ENCODE results near the gene CFAP298.

Gene CFAP298

DNA sequence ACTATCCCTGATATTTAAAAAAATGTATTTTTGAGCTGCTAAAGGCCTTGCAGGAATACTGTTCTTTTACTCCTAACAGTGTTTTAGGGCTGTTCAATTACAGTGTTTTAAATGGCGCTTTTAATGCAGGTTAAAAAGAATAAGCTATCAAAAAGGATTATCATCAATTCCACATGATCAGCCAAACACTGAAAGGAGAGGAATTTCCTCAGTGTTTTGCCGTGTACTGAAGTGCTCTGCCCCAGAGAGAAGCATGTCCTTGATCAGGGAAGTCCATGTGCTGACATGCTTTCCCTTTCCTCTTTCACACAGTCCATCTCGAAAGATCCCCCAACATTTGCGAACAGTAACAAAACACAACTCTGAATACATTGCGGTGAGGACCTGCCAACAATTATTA, 3.3 kb downstream of the CFAP298 start:
- no peak for DNase-seq (ENCODE audit: extremely low spot score)
- ChIA-PET POLR2A (no interaction called here), CTCF (interaction anchor here (1.3 kb wide), 1 partner anchor 8 kb away, joined by 7 read pairs; no protein-coding TSS in a partner anchor)
- TF ChIP-seq ZNF384 (IDR thresholded peaks at IDR 0.05) (no peak), FOXA1 (IDR thresholded peaks at IDR 0.05) (no peak), TARDBP (IDR thresholded peaks at IDR 0.05) (no peak), L3MBTL2 (conservative IDR thresholded peaks at IDR 0.05) (no peak), NFRKB (IDR thresholded peaks at IDR 0.05) (no peak), FOXM1 (IDR thresholded peaks at IDR 0.05; ENCODE audit: borderline replicate concordance) (no peak), CTBP1 (IDR thresholded peaks at IDR 0.05; ENCODE audit: borderline replicate concordance) (no peak), FOXK2 (IDR thresholded peaks at IDR 0.05) (no peak), SP1 (IDR thresholded peaks at IDR 0.05) (no peak), LEF1 (IDR thresholded peaks at IDR 0.05; ENCODE audit: borderline replicate concordance) (no peak), SUZ12 (IDR thresholded peaks at IDR 0.05) (no peak), ELF4 (IDR thresholded peaks at IDR 0.05) (no peak), ARNT (IDR thresholded peaks at IDR 0.05) (no peak), HDGF (IDR thresholded peaks at IDR 0.05; ENCODE audit: borderline replicate concordance) (no peak), BHLHE40 (IDR thresholded peaks at IDR 0.05; ENCODE audit: borderline replicate concordance) (no peak)

DNA sequence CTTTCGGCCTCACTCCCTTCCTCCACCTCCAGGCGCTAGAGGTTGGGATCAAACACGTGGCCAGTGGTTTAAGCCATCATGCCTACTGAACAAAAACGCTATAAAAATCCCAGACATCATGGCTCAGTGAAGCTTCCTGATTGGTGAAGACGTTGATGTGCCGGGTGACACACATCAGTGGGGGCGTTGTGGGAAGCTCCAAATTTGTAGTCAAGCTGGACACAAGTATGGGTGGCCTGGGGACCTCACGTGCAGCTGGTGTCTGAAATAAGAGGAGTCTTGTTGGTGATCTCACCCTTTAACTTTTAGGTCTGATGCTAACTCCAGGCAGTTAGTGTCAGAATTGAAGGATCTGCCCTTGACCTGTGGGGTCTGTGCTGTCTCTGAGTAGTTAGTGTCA, 6.7 kb downstream of the CFAP298 start:
- TF ChIP-seq ELF4 (IDR thresholded peaks at IDR 0.05) (no peak), SP1 (IDR thresholded peaks at IDR 0.05) (no peak), FOXA1 (IDR thresholded peaks at IDR 0.05) (no peak), HDGF (IDR thresholded peaks at IDR 0.05; ENCODE audit: borderline replicate concordance) (no peak), NFRKB (IDR thresholded peaks at IDR 0.05) (no peak), SUZ12 (IDR thresholded peaks at IDR 0.05) (no peak)
- TF ChIP-seq, protein P1, sequence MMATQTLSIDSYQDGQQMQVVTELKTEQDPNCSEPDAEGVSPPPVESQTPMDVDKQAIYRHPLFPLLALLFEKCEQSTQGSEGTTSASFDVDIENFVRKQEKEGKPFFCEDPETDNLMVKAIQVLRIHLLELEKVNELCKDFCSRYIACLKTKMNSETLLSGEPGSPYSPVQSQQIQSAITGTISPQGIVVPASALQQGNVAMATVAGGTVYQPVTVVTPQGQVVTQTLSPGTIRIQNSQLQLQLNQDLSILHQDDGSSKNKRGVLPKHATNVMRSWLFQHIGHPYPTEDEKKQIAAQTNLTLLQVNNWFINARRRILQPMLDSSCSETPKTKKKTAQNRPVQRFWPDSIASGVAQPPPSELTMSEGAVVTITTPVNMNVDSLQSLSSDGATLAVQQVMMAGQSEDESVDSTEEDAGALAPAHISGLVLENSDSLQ (IDR thresholded peaks at IDR 0.05): no peak
- ChIA-PET POLR2A (no interaction called here), CTCF (interaction anchor here (1.5 kb wide), 1 partner anchor 202 kb away, joined by 3 read pairs; no protein-coding TSS in a partner anchor)
- DNase-seq (ENCODE audit: extremely low spot score): no peak

DNA sequence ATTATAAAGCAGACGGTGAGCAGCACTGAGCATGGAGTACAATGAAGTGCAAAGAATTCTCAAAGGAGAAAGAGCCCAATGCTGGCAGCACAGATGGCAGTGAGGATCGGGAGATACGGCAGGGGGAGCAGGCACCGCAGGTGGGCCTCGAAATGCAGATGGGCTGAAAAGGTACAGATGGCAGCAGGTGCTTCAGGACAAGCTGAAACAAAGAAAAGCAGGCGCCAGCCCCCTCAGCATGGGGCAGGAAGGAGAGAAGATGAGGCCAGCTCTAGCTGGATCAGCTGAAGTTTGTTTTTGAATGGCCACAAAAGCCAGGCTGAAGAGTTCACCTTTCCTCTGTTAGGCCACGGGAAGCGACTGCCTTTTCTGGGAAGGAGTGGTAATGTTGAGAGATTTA, 7.7 kb downstream of the CFAP298 start:
- ChIA-PET POLR2A (no interaction called here), CTCF (no interaction called here)
- TF ChIP-seq SUZ12 (IDR thresholded peaks at IDR 0.05): no peak
- no peak for TF ChIP-seq NFRKB (IDR thresholded peaks at IDR 0.05)
- TF ChIP-seq, protein P1 (IDR thresholded peaks at IDR 0.05): no peak
- TF ChIP-seq L3MBTL2 (conservative IDR thresholded peaks at IDR 0.05): no peak
- no peak for TF ChIP-seq CTBP1 (IDR thresholded peaks at IDR 0.05; ENCODE audit: borderline replicate concordance)
- no peak for TF ChIP-seq ARNT (IDR thresholded peaks at IDR 0.05)
- TF ChIP-seq ELF4 (IDR thresholded peaks at IDR 0.05): no peak
- TF ChIP-seq FOXM1 (IDR thresholded peaks at IDR 0.05; ENCODE audit: borderline replicate concordance): no peak
- TF ChIP-seq ZNF384 (IDR thresholded peaks at IDR 0.05): no peak
- TF ChIP-seq LEF1 (IDR thresholded peaks at IDR 0.05; ENCODE audit: borderline replicate concordance): no peak
- no peak for TF ChIP-seq HDGF (IDR thresholded peaks at IDR 0.05; ENCODE audit: borderline replicate concordance)
- TF ChIP-seq SP1 (IDR thresholded peaks at IDR 0.05): no peak
- no peak for TF ChIP-seq TARDBP (IDR thresholded peaks at IDR 0.05)
- TF ChIP-seq FOXK2 (IDR thresholded peaks at IDR 0.05): no peak
- TF ChIP-seq BHLHE40 (IDR thresholded peaks at IDR 0.05; ENCODE audit: borderline replicate concordance): no peak
- TF ChIP-seq FOXA1 (IDR thresholded peaks at IDR 0.05): no peak
- DNase-seq (ENCODE audit: extremely low spot score): no peak

DNA sequence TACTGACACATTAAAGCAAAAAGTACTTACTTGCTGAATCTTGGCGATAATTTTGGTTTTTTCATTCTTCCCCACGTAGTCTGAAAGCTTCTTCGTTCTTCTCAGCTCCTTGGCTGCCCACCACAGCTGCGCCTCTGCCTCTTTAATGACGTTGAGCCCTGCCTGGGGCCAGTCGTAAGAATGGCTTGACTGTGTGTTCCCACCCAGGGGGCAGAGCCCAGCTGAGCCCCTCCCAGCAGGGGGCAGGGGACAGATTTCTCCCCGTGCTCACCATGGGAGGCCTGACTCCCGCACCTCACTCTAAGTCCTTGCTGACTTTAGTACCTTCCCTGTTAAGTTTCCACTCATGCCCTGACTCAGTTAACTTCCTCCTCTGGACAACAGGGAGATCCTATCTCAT, 9.0 kb downstream of the CFAP298 start:
- TF ChIP-seq FOXK2 (IDR thresholded peaks at IDR 0.05) (no peak), CTBP1 (IDR thresholded peaks at IDR 0.05; ENCODE audit: borderline replicate concordance) (no peak), LEF1 (IDR thresholded peaks at IDR 0.05; ENCODE audit: borderline replicate concordance) (no peak), BHLHE40 (IDR thresholded peaks at IDR 0.05; ENCODE audit: borderline replicate concordance) (no peak), TARDBP (IDR thresholded peaks at IDR 0.05) (no peak), HDGF (IDR thresholded peaks at IDR 0.05; ENCODE audit: borderline replicate concordance) (no peak), NFRKB (IDR thresholded peaks at IDR 0.05) (no peak), SUZ12 (IDR thresholded peaks at IDR 0.05) (no peak)
- ChIA-PET POLR2A (interaction anchor here (2.1 kb wide), 1 partner anchor 9 kb away, joined by 7 read pairs; the partner anchor contains the start of gene CFAP298), CTCF (no interaction called here)
- DNase-seq (ENCODE audit: extremely low spot score): no peak

DNA sequence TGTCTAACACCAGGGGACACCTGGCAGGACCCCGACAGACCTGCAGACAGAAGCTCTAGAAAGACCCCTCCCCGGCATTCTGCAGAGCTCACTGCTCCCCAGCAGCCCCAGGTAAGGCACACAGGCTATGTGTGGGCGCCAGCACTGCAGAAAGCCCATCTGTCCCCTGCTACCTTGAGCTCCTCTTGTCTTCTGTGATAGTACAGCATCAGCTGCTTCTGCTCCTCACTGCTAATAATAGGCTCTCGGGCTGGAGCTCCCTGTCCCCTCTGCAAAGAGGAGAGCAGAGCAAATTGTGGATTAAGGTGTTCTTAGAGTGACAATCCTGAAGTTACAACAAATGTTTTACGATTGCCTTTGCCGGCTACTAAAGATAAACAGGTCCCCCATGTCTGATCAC, 10.1 kb downstream of the CFAP298 start:
- TF ChIP-seq NFRKB (IDR thresholded peaks at IDR 0.05): no peak
- no peak for TF ChIP-seq TARDBP (IDR thresholded peaks at IDR 0.05)
- TF ChIP-seq ELF4 (IDR thresholded peaks at IDR 0.05): no peak
- TF ChIP-seq L3MBTL2 (conservative IDR thresholded peaks at IDR 0.05): no peak
- no peak for TF ChIP-seq FOXK2 (IDR thresholded peaks at IDR 0.05)
- TF ChIP-seq FOXM1 (IDR thresholded peaks at IDR 0.05; ENCODE audit: borderline replicate concordance): no peak
- TF ChIP-seq LEF1 (IDR thresholded peaks at IDR 0.05; ENCODE audit: borderline replicate concordance): no peak
- TF ChIP-seq ZNF384 (IDR thresholded peaks at IDR 0.05): no peak
- no peak for DNase-seq (ENCODE audit: extremely low spot score)
- POLR2A ChIA-PET: interaction anchor here (1.6 to 2.1 kb wide), 2 partner anchors 11 to 210 kb away, joined by 6 to 7 read pairs; partner anchors contain the start of genes CFAP298 and URB1
- CTCF ChIA-PET: interaction anchor here (1.0 to 1.6 kb wide), 2 partner anchors 10 to 199 kb away, joined by 5 to 7 read pairs; partner anchors contain the start of gene CFAP298

DNA sequence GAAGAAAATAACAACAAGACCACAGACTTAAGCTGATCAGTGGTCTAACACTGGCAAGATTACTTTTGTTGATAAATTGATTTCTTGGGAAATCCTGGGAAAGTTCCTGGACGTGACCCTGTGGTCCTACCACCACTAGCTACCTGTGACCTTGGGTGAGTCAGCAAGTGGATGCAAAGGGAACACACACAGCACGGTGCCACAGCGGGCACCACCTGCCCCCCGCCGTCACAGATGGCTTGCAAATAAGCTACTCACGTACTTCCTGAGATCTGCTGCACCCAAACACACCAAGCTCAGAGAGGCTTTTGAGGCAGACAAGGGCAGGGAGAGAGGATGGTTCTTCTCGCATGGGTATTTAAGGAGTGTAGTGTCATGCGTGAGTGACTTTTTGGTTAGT, 12.7 kb downstream of the CFAP298 start:
- no peak for DNase-seq (ENCODE audit: extremely low spot score)
- CTCF ChIA-PET: interaction anchor here (3.1 kb wide), 1 partner anchor 197 kb away, joined by 27 read pairs; no protein-coding TSS in a partner anchor
- POLR2A ChIA-PET: no interaction called here
- TF ChIP-seq NFRKB (IDR thresholded peaks at IDR 0.05) (no peak), FOXM1 (IDR thresholded peaks at IDR 0.05; ENCODE audit: borderline replicate concordance) (no peak), ELF4 (IDR thresholded peaks at IDR 0.05) (no peak), FOXK2 (IDR thresholded peaks at IDR 0.05) (no peak), L3MBTL2 (conservative IDR thresholded peaks at IDR 0.05) (no peak), SUZ12 (IDR thresholded peaks at IDR 0.05) (no peak), SP1 (IDR thresholded peaks at IDR 0.05) (no peak), CTBP1 (IDR thresholded peaks at IDR 0.05; ENCODE audit: borderline replicate concordance) (no peak), FOXA1 (IDR thresholded peaks at IDR 0.05) (no peak), HDGF (IDR thresholded peaks at IDR 0.05; ENCODE audit: borderline replicate concordance) (no peak), ARNT (IDR thresholded peaks at IDR 0.05) (no peak), LEF1 (IDR thresholded peaks at IDR 0.05; ENCODE audit: borderline replicate concordance) (no peak), TARDBP (IDR thresholded peaks at IDR 0.05) (no peak)
- TF ChIP-seq, protein P1 (IDR thresholded peaks at IDR 0.05): no peak

Measured in HEK293T (cell line).